Stimulated activated CD8-positive, alpha-beta memory T cell treated with anti-CD3 and anti-CD28 coated beads, Interleukin-7, amount 100 ng/mL, for 48 hours (primary cell): Measurements from ENCODE around the gene MYL5.
"Not testable (repeated sequence)": the region's sequence is repeated elsewhere in the genome, so short reads cannot be mapped to it uniquely, and the experiment has no call there.

Experiments
- DNase-seq, 2 donors: peaks; one replicate each; pipeline ENCODE4 v3.0.0-alpha.2; 2020; ENCODE audit warnings: low read depth in 1 of 2; ENCODE audit errors: extremely low read depth in 1 of 2

MYL5 gene

DNA sequence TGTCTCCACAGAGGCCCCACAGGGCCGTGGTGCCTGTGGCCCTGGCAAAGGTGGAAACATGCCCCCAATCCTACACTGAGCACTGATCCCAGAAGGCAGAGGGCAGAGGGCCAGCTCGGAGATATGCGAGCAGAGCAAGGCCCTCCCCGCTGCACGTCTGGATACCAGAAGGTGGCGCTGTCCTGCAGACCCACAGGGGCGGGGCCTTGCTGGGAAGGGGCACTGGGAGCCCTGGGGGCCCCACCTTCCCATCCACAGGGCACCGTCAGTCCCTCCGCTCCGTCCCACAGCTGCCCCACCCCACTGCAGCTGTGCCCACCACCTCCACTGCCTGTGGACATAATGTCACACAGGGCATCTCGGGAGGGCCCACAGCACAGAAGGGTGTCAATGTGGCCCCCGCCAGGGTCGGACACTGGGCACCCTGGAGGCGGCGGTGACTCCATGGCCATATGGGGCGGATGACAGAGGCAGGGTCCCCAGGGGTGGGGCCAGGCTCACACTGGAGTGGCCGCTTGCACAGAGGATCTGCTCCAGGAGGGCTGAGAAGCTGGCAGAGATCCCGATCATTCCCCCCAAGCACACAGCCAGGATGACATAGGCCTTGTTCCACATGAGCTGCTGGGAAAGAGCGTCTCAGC lies 9.8 kb downstream of the MYL5 start:
- no peak for DNase-seq

- no peak for DNase-seq
These were observed 10.4 kb downstream of the MYL5 start for GRCh38 chr4:684623-685327.

DNA sequence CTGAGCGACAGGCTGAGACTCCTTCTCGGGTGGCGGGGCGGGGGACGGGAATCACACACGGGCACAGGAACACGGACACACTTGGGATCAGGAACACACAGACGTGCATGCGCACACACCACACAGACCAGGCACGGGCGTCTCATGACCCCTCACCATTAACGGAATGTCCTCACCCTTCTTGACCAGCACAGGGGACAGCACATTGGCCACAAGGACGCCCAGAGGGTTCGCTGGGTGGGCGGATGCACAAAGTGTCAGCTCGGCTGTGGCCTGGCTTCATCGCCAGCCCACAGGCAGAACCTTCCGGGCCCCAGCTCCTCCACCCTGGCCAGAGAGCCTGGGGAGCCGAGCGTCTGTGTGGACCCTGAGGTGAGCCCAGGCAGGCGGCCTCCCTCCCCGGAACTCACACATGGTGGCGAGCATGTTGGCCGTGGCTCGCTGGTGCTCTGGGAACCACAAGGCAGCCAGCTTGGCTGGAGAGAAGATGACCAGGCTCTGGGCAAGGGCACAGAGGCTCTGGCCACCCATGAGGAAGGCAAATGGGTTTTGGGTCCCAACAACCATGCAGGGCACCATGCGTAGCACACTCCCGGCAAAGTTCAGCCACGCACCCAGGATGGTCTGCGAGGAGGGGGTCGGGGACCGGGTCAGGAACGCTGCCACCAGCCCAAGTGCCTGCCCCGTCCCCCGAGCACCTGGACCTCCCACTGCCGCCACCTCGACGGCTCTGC lies 11.5 kb downstream of the MYL5 start:
- DNase-seq = no peak

DNA sequence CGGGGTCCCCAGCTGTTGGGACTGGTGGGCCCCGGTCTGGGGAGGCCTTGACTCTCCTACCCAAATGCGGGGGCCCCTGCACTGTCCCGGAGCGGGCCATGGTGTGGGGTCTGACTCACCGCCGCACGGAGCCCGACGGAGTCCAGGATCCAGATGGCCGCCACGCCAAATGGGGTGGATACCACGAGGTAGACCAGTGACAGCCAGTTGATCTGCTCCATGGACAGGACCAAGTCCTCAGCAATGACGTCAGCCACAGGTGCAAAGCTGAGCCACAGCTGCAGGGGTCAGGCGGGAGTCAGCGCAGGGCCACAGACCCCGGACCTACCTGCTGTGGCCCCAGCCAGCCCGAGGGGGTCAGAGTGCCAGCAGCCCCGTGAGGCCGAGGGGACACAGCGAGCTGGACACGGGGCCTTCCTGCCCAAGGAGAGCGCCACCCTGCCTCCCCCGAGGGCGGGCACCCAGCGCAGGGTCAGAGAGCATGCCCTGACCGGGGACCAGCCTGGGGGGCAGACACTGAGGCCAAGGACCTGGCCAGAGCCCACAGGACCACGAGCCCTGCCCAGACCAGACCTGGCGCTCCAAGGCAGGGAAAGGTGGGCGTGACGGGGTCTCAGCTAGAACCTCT lies 12.2 kb downstream of the MYL5 start:
- no peak for DNase-seq

GRCh38 chr4:687048-687970 lies 13.0 kb downstream of the MYL5 start:
- DNase-seq = no peak

DNA sequence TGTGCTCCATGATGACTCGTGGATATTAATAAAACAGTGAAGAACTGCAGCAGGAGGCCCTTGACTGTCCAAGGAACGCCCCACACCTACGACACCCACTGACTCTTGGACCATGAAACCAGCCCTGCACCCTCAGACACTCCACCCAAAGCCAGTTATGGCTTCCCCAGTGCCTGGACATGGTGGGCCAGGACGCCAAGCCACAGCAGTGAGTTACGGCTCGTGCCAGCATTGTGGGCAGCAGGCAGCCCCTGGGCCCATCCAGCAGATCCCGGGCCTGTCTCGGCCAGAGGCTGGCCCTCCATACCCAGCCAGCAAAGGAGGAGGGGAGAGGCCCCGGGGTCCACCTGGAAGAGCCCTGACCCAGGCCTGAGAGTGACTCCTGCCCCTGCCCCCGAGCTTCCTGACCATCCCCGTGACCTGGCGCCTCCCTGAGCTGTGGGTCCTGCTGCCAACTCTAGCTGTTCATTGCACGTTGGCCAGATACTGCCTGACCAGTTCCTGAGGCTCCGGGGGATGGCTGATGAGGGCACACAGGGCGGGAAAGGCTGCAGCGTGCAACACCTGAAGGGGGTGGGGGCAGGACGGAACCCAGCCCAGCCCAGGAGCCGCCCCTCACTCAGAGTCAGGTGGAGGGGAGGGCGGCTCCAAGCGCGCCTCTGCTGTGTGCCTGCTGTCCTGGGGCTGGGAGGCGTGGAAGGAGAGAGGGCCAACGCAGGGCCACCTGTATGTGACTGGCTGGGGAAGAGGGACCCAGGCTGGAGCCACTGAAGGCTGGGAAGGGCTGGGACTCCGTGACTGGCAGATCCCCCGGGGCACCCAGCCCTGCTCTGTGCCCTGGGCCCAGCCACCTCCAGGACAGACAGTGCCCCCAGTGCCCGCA lies 13.9 kb downstream of the MYL5 start:
- DNase-seq = no peak

DNA sequence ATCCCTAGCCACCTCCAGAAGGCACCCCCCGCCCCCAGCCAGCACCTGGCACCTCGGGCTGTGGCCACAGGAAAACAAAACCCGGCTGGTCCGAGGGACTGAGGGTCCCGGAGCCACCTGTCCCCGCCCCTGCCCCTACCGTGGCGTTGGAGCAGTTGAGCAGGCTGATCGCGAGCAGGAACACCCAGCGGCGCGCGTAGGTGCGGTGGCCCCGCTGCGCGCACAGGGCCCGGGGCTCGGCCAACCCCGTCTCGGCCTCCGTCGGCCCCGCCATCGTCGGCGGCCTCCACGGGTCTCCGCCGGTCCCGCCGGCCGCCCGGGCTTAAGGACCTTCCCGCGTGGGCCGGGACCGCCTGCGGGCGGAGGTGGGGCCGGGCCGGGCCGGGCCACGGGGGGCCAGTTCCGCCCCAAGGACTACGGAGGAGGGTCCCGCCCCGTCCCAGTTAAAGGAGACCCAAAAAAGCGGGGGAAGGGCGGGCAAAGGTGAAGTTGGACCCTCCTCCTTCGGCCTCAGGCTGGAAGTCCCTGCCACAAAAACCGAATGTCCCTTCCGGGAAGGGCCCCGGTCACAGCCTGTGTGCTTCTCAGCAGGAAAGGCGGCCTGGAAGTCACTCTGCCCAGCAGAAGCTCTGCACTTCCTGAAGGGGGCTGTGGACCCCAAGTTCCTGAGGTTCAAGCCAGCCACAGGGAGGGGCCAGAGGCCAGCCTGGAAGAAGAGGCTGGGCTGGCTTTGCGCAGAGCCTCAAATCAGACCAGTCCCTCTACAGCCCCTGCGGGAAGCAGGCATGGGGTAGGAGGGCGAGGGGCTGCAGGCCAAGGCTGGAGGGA lies 14.7 kb downstream of the MYL5 start, which contains the start of gene SLC49A3:
SLC49A3 (minus strand) TSS at position 298 of the 828 bp plus-strand sequence; CDS start at position 274, 24 bp downstream.
- no peak for DNase-seq

- no peak for DNase-seq
These were observed 15.4 kb downstream of the MYL5 start for GRCh38 chr4:689723-690122.

DNA sequence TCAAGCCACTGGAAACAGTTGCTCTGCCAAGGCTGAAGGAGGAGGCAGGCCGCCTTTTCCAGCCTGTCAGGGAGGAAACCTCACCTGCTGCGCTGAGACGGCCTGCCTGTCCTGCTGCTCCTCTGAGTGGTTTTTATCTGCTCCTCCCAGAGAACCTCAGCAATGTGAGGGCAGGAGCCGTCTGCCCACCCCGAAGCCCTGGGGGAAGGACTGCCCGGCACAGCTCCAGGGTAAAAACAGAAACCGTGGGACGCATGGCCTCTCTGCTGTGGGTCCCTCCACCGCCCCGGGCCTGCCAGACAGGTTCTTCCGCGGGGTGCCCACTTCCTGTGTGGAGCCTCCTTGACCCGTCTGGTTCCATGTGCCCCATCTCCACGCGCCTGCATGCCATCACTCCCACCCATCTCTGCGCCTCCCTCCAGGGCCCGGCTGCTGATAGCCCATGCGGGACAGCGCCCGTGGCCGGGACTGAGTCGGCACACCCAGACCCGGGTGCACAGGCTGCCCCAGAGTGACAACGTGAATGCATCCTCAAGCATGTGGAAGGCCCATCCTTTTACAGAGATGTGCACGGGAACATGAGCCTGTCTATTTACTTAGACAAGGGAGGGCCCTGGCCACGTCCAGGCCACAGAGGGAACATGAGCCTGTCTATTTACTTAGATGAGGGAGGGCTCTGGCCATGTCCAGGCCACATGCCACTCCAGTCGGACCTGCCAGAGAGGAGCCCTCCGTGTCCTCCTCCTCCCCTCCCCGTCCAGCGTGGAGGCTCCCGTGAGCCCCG lies 18.6 kb downstream of the MYL5 start:
- no peak for DNase-seq

- not testable (repeated sequence) for DNase-seq
These were observed 20.1 kb downstream of the MYL5 start for GRCh38 chr4:694341-694940.

DNA sequence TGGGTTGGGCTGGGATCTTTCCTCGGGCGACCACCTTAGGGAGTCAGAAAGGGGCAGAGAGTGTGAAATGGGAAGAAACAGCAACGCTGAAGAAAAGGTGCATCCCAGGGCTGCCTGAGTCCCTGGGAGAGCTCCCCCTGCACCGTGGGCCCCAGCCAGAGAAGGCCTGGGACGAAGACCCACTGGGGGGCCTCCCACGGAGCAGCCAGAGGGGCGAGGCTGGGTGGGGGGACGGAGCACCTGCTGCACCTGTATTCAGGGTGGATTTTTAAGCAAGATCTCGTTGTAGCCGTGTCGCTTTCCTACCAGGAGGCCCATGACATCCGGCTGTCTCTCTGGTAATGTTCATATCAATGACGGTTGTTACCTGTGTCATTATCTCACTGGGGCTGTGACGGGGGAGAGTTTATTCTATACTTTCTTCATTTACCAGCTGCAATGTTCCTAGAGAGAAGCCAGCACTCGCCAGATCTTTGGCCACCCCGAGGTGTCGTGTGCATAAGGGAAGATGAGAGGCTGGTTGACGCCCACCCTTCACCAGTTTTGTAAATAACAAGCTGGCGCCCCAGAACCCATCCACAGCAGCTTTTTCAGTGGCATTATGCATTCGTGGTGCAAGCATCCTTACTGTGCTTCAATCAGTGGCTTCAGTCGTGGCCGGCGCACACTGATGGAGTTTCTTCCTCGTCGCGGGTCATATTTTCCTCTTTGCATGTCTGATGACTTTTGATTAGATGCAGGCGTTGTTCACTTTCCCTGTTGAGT lies 25.7 kb downstream of the MYL5 start:
- DNase-seq = no peak

GRCh38 chr4:700587-701264 lies 26.4 kb downstream of the MYL5 start:
- no peak for DNase-seq

GRCh38 chr4:702618-703048 lies 28.3 kb downstream of the MYL5 start:
- no peak for DNase-seq

GRCh38 chr4:703336-704197 lies 29.2 kb downstream of the MYL5 start:
- no peak for DNase-seq
